Activated CD4-positive, alpha-beta T cell treated with anti-CD3 and anti-CD28 coated beads, Interleukin-2, amount 10 ng/mL, durations not matched to agents 7 days and 5 days (primary cell): ENCODE measurements around the gene COX8A. TPM values are rescaled to one million over a fixed set of nuclear protein-coding genes. Genes with fewer than 3 reads are reported as not detected.
A peak's percentile ranks its signal among the peaks of the same experiment; 100 is the strongest.

Source experiments
- CTCF ChIA-PET: fragments of 350-600 bp; sonication (Branson Sonifier 250); formaldehyde crosslinking; loops from one replicate; lab custom pipeline; 2021; ENCODE audit warnings: antibody characterized with exemption; lab: Charles Lee
- POLR2A ChIA-PET: fragments of 350-600 bp; sonication (Branson Sonifier 250); formaldehyde crosslinking; loops from one replicate; lab custom pipeline; 2021; ENCODE audit warnings: antibody characterized with exemption; lab: Charles Lee
- DNase-seq: peaks from one replicate; pipeline ENCODE4 v3.0.0-alpha.2; 2020
- H3K27ac Mint-ChIP-seq: one replicate; pipeline ENCODE4 v1.8.0; 2021; ENCODE audit warnings: mild to moderate bottlenecking, moderate library complexity, mixed read lengths
- H3K27me3 Mint-ChIP-seq: one replicate; pipeline ENCODE4 v1.8.0; 2021; ENCODE audit warnings: mixed read lengths
- H3K36me3 Mint-ChIP-seq: one replicate; pipeline ENCODE4 v1.8.0; 2021; ENCODE audit warnings: low read depth, mixed read lengths
- H3K4me1 Mint-ChIP-seq: one replicate; pipeline ENCODE4 v1.8.0; 2021; ENCODE audit warnings: mixed read lengths
- H3K4me3 Mint-ChIP-seq: one replicate; pipeline ENCODE4 v1.8.0; 2021; ENCODE audit warnings: mild to moderate bottlenecking, moderate library complexity, mixed read lengths
- H3K9me3 Mint-ChIP-seq: one replicate; pipeline ENCODE4 v1.8.0; 2021; ENCODE audit warnings: mixed read lengths
- total RNA-seq, 2 experiments: library from RNA; stranded (reverse); gene quantifications; one replicate each; pipeline ENCODE4 v1.2.3, GENCODE V29; 2021

COX8A gene
- total RNA-seq, 2 experiments from 2014 or later = 451 to 462 TPM

DNA sequence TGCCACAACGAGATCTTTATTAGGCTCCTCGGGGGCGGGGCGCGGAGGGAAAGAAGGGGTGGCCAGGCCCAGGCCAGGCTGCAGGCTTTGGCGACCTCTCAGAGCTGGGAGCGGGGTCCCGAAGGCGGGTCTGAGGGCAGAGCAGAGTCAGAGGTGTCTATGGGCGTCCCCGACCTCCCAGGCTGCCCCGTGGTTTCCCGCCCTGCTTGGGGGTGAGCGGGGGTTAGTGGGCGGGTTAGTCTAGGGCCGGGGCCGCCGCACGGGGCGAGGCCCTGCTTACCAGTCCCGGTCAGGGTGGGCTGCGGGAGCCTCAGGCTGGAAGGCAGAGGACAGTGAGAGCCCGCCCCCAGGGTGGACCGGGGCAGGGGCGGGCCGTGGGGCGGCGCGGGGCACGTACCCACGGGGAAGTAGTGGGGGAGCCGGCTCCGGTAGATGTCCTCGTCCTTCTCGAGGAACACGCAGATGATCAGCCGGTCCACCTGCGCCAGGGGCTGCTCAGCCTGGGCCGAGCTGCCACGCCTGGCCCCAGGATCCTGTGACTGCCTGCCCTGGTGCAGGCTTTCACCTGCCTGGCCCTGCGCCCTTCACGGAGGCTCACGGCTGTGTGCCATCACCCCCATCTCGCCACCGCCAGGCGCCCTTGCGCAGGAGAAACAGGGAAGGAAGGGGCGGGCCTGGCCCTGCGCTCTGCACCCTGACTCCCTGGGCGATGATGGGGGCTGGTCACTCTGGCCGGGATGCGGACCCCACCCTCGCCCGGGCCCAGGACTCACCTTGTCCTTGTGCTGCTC lies 24.3 kb downstream of the COX8A start:
- no peak overlapping the region for H3K27ac Mint-ChIP-seq
- peaks cover 4% of the 10 kb centered on the region for H3K27me3 Mint-ChIP-seq
- H3K36me3 Mint-ChIP-seq = peaks cover 22% of the 10 kb centered on the region
- DNase-seq = no peak
- H3K4me1 Mint-ChIP-seq = peaks cover 15% of the 10 kb centered on the region
- POLR2A ChIA-PET = no interaction called here
- CTCF ChIA-PET = interaction anchor here (1.0 to 4.0 kb wide), 7 partner anchors 8 to 153 kb away, joined by 3 to 21 read pairs (median 5); no protein-coding TSS in a partner anchor
- H3K4me3 Mint-ChIP-seq = no peak overlapping the region
- no peaks in the 10 kb centered on the region for H3K9me3 Mint-ChIP-seq

DNA sequence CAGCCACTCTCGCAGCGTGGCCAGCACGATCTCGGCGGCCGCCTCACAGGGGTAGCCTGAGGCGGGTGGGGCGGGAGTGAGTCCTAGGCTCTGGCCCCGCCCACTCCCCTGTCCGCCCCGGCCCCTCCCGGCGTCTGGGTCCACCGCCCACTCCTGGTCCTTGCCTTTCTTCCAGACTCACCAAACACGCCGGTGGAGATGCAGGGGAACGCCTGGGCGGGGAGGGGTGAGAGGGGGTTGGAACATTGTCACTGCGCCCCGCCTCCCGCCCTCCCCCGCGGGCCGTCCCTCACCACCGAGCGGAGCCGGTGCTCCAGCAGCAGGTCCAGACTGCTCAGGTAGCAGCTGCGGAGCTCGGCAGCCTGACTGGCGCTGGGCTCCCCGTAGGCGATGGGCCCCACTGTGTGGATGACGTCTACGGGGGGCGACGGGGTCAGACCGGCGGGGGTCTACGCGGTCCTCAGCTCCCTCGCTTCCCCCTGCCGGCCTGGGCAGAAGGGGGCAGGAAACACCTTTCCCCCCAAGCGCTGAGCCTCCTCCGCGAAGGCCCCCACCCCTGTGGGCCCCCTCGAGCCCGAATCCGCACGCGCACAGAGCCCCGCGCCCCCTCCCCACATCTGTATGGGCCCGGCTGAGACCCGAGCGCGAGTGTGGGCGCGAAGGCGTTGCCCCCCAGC lies 25.1 kb downstream of the COX8A start:
- Mint-ChIP-seq H3K27ac (no peak overlapping the region), H3K9me3 (no peaks in the 10 kb centered on the region), H3K27me3 (peaks cover 4% of the 10 kb centered on the region), H3K36me3 (peaks cover 20% of the 10 kb centered on the region), H3K4me3 (no peak overlapping the region), H3K4me1 (peaks cover 13% of the 10 kb centered on the region)
- ChIA-PET CTCF (interaction anchor here (0.6 to 4.0 kb wide), 13 partner anchors 9 to 161 kb away, joined by 3 to 21 read pairs (median 10); partner anchors contain the start of gene COX8A), POLR2A (interaction anchor here (0.6 kb wide), 1 partner anchor 147 kb away, joined by 5 read pairs; no protein-coding TSS in a partner anchor)
- DNase-seq = peak; percentile 52

DNA sequence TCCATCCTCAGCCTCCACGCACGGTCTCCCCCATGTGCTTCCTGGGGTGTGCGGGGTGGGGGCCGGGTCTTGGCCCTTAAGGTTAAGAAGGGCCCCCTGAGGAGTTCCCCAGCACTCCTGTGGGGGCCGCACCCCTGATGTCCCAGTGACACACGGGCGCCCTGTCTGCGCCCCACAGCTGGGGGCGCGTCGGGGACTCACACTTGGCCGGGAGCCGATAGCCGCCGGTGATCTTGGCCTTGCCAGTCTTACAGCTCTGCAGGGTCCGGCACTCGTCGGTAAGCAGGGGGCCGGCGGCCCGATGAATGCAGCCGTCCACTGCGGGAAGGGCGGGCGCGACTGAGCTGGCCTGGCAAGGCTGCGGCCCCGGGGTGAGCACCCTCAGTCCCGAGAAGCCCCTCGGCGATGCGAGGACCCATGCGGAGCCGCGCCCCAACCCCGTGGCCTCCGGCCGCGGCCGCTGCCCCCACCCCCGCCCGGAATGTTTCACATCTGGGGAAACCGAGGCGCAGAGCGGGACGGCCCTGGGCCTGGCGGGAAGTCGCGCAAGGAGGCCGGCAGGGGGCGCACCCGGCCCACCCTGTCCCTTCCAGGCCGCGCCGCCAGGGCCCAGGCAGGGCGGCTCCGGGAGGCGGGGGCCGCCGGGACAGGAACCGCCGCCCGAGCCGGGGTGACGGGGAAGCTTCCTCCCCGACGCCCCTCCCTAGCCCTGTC lies 25.8 kb downstream of the COX8A start:
- Mint-ChIP-seq H3K4me3 (no peak overlapping the region), H3K27me3 (peaks cover 4% of the 10 kb centered on the region), H3K4me1 (peaks cover 13% of the 10 kb centered on the region), H3K27ac (no peak overlapping the region), H3K9me3 (no peaks in the 10 kb centered on the region), H3K36me3 (peaks cover 16% of the 10 kb centered on the region)
- CTCF ChIA-PET = interaction anchor here (0.6 to 4.0 kb wide), 25 partner anchors 9 to 674 kb away, joined by 3 to 21 read pairs (median 4); partner anchors contain the start of genes COX8A and PRDX5
- POLR2A ChIA-PET = interaction anchor here (0.6 kb wide), 1 partner anchor 147 kb away, joined by 5 read pairs; no protein-coding TSS in a partner anchor
- peak; percentile 72 for DNase-seq

- H3K4me1 Mint-ChIP-seq = peaks cover 13% of the 10 kb centered on the region
- no peaks in the 10 kb centered on the region for H3K9me3 Mint-ChIP-seq
- H3K27me3 Mint-ChIP-seq = peaks cover 4% of the 10 kb centered on the region
- peaks cover 16% of the 10 kb centered on the region for H3K36me3 Mint-ChIP-seq
- no peak for DNase-seq
- ChIA-PET CTCF (interaction anchor here (0.6 to 4.0 kb wide), 26 partner anchors 8 to 673 kb away, joined by 3 to 21 read pairs (median 4); partner anchors contain the start of genes COX8A and PRDX5), POLR2A (no interaction called here)
- no peak overlapping the region for H3K4me3 Mint-ChIP-seq
- H3K27ac Mint-ChIP-seq = peak overlapping the region; percentile 31
These were observed 26.5 kb downstream of the COX8A start for GRCh38 chr11:64000740-64001483.

DNA sequence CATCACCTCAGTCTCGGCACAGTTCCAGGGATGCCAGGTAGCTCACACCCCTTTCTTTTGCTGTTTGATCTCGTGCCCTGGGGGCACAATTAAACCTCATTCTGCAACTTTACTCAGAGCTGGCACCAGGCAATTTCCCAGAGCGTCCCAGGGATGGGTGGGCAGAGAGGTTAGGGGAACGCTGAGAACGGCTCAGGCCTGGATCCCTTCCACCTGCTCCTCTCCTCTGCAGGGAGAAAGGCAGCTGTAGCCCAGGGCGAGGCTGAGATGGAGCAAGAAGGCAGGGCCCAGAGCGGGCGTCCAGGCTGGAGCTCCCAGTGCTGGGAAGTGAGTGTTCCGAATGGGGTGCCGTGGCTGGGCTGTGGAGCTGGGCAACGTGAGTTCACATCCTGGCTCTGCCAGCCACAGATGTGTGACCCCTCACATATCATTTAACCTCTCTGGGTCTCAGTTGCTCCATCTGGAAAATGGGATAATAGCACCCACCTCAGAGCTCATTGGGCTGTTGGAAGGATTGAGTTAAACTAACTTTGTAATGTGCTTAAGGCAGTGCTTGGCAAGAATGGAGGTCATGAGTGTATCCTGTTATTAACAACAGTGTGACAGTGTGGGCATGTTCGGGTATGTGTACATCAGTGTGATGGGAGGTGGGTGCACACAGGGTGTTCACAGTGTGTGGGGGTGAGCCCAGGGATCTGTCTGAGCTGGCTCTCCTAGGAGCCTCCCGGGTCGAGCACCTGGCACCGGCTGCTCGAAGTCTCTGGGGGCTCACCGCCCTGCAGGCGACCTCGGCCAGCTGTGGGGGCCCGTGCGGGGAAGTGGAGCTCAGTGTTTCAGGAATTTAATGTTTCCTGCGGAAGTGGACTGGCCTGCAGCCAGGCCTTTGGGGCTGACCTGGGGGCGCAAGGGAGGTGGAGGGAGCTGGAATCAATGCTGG lies 27.3 kb downstream of the COX8A start:
- ChIA-PET CTCF (interaction anchor here (0.6 to 4.0 kb wide), 22 partner anchors 11 to 303 kb away, joined by 3 to 21 read pairs (median 4); partner anchors contain the start of genes COX8A and ZFTA), POLR2A (no interaction called here)
- Mint-ChIP-seq H3K27ac (no peak overlapping the region), H3K9me3 (no peaks in the 10 kb centered on the region), H3K4me3 (no peak overlapping the region), H3K4me1 (peaks cover 13% of the 10 kb centered on the region), H3K36me3 (peaks cover 16% of the 10 kb centered on the region), H3K27me3 (peaks cover 10% of the 10 kb centered on the region)
- no peak for DNase-seq

GRCh38 chr11:64003807-64004589 lies 29.6 kb downstream of the COX8A start:
- no peak for DNase-seq
- Mint-ChIP-seq H3K4me1 (peaks cover 20% of the 10 kb centered on the region), H3K36me3 (no peaks in the 10 kb centered on the region), H3K27me3 (peaks cover 31% of the 10 kb centered on the region), H3K27ac (no peak overlapping the region), H3K4me3 (no peak overlapping the region), H3K9me3 (no peaks in the 10 kb centered on the region)
- ChIA-PET POLR2A (no interaction called here), CTCF (no interaction called here)

- POLR2A ChIA-PET = no interaction called here
- H3K27me3 Mint-ChIP-seq = peaks cover 31% of the 10 kb centered on the region
- H3K4me1 Mint-ChIP-seq = peaks cover 20% of the 10 kb centered on the region
- H3K9me3 Mint-ChIP-seq = no peaks in the 10 kb centered on the region
- DNase-seq = no peak
- CTCF ChIA-PET = no interaction called here
- no peak overlapping the region for H3K27ac Mint-ChIP-seq
- no peak overlapping the region for H3K4me3 Mint-ChIP-seq
- no peaks in the 10 kb centered on the region for H3K36me3 Mint-ChIP-seq
These were observed 30.2 kb downstream of the COX8A start for GRCh38 chr11:64004590-64004984.

GRCh38 chr11:64005691-64006090 lies 31.3 kb downstream of the COX8A start:
- H3K9me3 Mint-ChIP-seq = peaks cover 2% of the 10 kb centered on the region
- no peak overlapping the region for H3K4me3 Mint-ChIP-seq
- H3K27ac Mint-ChIP-seq = no peak overlapping the region
- no peaks in the 10 kb centered on the region for H3K36me3 Mint-ChIP-seq
- H3K4me1 Mint-ChIP-seq = peaks cover 16% of the 10 kb centered on the region
- CTCF ChIA-PET = interaction anchor here (1.8 kb wide), 1 partner anchor 12 kb away, joined by 6 read pairs; no protein-coding TSS in a partner anchor
- POLR2A ChIA-PET = no interaction called here
- DNase-seq = no peak
- peaks cover 31% of the 10 kb centered on the region for H3K27me3 Mint-ChIP-seq

- ChIA-PET CTCF (interaction anchor here (0.6 to 1.8 kb wide), 2 partner anchors 11 to 26 kb away, joined by 3 to 6 read pairs; no protein-coding TSS in a partner anchor), POLR2A (no interaction called here)
- no peak for DNase-seq
- Mint-ChIP-seq H3K36me3 (no peaks in the 10 kb centered on the region), H3K27me3 (peaks cover 31% of the 10 kb centered on the region), H3K4me3 (no peak overlapping the region), H3K4me1 (peaks cover 14% of the 10 kb centered on the region), H3K9me3 (peaks cover 8% of the 10 kb centered on the region), H3K27ac (no peak overlapping the region)
These were observed 32.0 kb downstream of the COX8A start for GRCh38 chr11:64006398-64006797.

DNA sequence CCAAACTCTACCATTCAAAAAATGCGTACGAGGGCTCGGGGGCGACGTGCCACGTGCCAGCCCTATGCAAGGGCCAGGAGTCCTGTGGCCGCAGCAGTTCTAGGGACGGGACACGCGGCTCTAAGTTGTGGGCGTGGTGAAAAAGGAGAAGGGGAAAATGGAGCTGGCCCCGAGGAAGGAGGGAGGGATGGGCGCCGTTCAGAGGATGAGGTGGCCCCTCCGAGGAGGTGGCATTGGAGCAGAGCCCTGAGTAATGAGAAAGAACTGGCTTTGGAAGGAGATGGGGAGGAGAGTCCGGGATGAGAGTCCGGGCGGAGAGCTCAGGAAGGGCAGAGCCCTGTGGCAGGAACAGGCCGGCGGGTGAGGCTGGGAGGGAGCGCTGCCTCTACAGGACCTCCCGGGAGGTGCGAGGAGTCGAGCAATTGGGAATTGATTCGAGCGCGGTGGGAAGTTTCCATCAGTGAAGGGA lies 32.8 kb downstream of the COX8A start:
- no peak for DNase-seq
- Mint-ChIP-seq H3K27ac (no peak overlapping the region), H3K4me1 (peaks cover 13% of the 10 kb centered on the region), H3K9me3 (peaks cover 8% of the 10 kb centered on the region), H3K27me3 (peaks cover 29% of the 10 kb centered on the region), H3K4me3 (no peak overlapping the region), H3K36me3 (no peaks in the 10 kb centered on the region)
- POLR2A ChIA-PET = no interaction called here
- CTCF ChIA-PET = interaction anchor here (0.6 to 1.8 kb wide), 2 partner anchors 10 to 249 kb away, joined by 4 to 6 read pairs; no protein-coding TSS in a partner anchor
